Measurements from ENCODE around the gene FARP1.

Gene FARP1

GRCh38 chr13:98482476-98483444 lies 339.9 kb downstream of the FARP1 start:
- TF ChIP-seq CTCF (IDR thresholded peaks at IDR 0.05), result 0 out of 2 replicates have a peak, but pooled peaks have one; percentile 13

- TF ChIP-seq CTCF (IDR thresholded peaks at IDR 0.05), result no peak
Measured at GRCh38 chr13:98483601-98484288, 340.9 kb downstream of the FARP1 start.

- no peak for TF ChIP-seq CTCF (IDR thresholded peaks at IDR 0.05)
Measured at GRCh38 chr13:98484289-98485219, 341.7 kb downstream of the FARP1 start.

GRCh38 chr13:98485561-98485960 lies 342.7 kb downstream of the FARP1 start:
- TF ChIP-seq CTCF (IDR thresholded peaks at IDR 0.05), result no peak

GRCh38 chr13:98486412-98486811 lies 343.5 kb downstream of the FARP1 start:
- no peak for TF ChIP-seq CTCF (IDR thresholded peaks at IDR 0.05)

- no peak for TF ChIP-seq CTCF (IDR thresholded peaks at IDR 0.05)
Measured at GRCh38 chr13:98487016-98487415, 344.1 kb downstream of the FARP1 start.

GRCh38 chr13:98487522-98487921 lies 344.6 kb downstream of the FARP1 start:
- no peak for TF ChIP-seq CTCF (IDR thresholded peaks at IDR 0.05)

Measured in LNCAP (cell line).